Measurements from ENCODE around the gene FAM50B.

- no peak for TF ChIP-seq EZH2phosphoT487 (IDR thresholded peaks at IDR 0.05; ENCODE audit: borderline replicate concordance, low read depth, low read length)
- TF ChIP-seq, protein P1, sequence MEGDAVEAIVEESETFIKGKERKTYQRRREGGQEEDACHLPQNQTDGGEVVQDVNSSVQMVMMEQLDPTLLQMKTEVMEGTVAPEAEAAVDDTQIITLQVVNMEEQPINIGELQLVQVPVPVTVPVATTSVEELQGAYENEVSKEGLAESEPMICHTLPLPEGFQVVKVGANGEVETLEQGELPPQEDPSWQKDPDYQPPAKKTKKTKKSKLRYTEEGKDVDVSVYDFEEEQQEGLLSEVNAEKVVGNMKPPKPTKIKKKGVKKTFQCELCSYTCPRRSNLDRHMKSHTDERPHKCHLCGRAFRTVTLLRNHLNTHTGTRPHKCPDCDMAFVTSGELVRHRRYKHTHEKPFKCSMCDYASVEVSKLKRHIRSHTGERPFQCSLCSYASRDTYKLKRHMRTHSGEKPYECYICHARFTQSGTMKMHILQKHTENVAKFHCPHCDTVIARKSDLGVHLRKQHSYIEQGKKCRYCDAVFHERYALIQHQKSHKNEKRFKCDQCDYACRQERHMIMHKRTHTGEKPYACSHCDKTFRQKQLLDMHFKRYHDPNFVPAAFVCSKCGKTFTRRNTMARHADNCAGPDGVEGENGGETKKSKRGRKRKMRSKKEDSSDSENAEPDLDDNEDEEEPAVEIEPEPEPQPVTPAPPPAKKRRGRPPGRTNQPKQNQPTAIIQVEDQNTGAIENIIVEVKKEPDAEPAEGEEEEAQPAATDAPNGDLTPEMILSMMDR (conservative IDR thresholded peaks at IDR 0.05; ENCODE audit: low read length) = no peak
These were observed 2.7 kb downstream of the FAM50B start for GRCh38 chr6:3851839-3852238.
